Osteocyte (in vitro differentiated cells): Measurements from ENCODE around the gene TRAPPC3L. TPM values are rescaled to one million over a fixed set of nuclear protein-coding genes. Genes with fewer than 3 reads are reported as not detected.

Experiments
- DNase-seq: peaks from one replicate; pipeline ENCODE4 v3.0.0; 2021; ENCODE audit warnings: mixed read lengths; ENCODE audit not compliant: unreplicated experiment; ENCODE audit errors: extremely low spot score
- H3K27ac Mint-ChIP-seq: one replicate; pipeline ENCODE4 v1.8.0; 2021; ENCODE audit warnings: mild to moderate bottlenecking, mixed read lengths; ENCODE audit not compliant: unreplicated experiment
- H3K27me3 Mint-ChIP-seq: one replicate; pipeline ENCODE4 v1.8.0; 2021; ENCODE audit warnings: mixed read lengths; ENCODE audit not compliant: unreplicated experiment
- H3K36me3 Mint-ChIP-seq: one replicate; pipeline ENCODE4 v1.8.0; 2021; ENCODE audit warnings: mixed read lengths; ENCODE audit not compliant: unreplicated experiment
- H3K4me1 Mint-ChIP-seq: one replicate; pipeline ENCODE4 v1.8.0; 2021; ENCODE audit warnings: mixed read lengths; ENCODE audit not compliant: unreplicated experiment
- H3K4me3 Mint-ChIP-seq: one replicate; pipeline ENCODE4 v1.8.0; 2021; ENCODE audit warnings: mild to moderate bottlenecking, moderate library complexity, mixed read lengths; ENCODE audit not compliant: unreplicated experiment
- H3K9me3 Mint-ChIP-seq: one replicate; pipeline ENCODE4 v1.8.0; 2021; ENCODE audit warnings: mixed read lengths; ENCODE audit not compliant: unreplicated experiment
- total RNA-seq: library from RNA; stranded (reverse); gene quantifications from 2 replicates; pipeline ENCODE4 v1.2.1, GENCODE V29; 2021
- TF ChIP-seq, protein P1 (sequence below): fragments of 200-600 bp; sonication (generic); IDR thresholded peaks from 2 replicates; pipeline ENCODE4 v1.5.0; 2021; ENCODE audit warnings: antibody characterized with exemption, mild to moderate bottlenecking, moderate library complexity

Gene TRAPPC3L
- total RNA-seq, 1 donor from 2014 or later, result not detected

DNA sequence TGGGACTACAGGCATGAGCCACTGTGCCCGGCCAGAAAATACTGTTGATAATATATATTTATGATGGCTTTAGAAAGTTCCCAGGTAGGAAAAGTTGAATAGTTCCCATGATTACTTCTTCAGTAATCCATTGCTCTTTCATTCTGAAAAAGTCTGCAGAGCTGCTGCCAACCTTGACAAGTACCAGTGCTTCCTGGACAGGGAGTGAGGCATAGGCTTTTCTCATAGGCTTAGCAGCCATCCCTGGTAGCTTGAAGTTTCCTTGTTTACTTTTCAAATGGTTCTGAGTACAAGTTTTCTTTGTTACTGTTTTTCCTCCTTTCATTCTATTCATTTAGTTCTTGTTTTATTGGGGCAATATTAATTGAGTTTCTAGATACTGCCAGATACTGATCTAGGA is 33.7 kb upstream of the TRAPPC3L start:
- Mint-ChIP-seq H3K27ac (no peak overlapping the region), H3K27me3 (no peaks in the 10 kb centered on the region)

DNA sequence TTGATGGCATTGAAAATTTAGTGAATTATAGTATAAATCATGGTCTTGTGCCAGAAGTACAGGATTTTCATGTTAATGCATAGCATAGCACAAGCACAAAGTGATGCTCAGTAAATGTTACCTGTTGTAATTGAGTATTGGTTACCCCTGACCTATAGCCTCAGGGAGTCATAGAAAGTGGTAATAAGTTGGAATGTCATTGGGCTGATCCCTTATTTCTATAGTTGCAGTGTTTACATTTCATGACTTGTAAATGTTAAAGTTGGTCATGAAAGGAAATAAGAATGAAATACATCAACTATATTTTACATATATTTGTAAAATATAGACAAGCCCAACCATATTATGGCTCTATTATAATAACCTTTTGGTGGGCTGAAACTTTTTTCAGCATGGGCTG is 32.9 kb upstream of the TRAPPC3L start:
- H3K27me3 Mint-ChIP-seq, result no peaks in the 10 kb centered on the region
- H3K36me3 Mint-ChIP-seq, result peaks cover 21% of the 10 kb centered on the region
- no peak overlapping the region for H3K4me3 Mint-ChIP-seq
- no peak for DNase-seq
- H3K4me1 Mint-ChIP-seq, result peaks cover 20% of the 10 kb centered on the region
- H3K9me3 Mint-ChIP-seq, result no peaks in the 10 kb centered on the region
- TF ChIP-seq, protein P1, sequence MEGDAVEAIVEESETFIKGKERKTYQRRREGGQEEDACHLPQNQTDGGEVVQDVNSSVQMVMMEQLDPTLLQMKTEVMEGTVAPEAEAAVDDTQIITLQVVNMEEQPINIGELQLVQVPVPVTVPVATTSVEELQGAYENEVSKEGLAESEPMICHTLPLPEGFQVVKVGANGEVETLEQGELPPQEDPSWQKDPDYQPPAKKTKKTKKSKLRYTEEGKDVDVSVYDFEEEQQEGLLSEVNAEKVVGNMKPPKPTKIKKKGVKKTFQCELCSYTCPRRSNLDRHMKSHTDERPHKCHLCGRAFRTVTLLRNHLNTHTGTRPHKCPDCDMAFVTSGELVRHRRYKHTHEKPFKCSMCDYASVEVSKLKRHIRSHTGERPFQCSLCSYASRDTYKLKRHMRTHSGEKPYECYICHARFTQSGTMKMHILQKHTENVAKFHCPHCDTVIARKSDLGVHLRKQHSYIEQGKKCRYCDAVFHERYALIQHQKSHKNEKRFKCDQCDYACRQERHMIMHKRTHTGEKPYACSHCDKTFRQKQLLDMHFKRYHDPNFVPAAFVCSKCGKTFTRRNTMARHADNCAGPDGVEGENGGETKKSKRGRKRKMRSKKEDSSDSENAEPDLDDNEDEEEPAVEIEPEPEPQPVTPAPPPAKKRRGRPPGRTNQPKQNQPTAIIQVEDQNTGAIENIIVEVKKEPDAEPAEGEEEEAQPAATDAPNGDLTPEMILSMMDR, result no peak
- no peak overlapping the region for H3K27ac Mint-ChIP-seq

More for the DNA sequence above, 33.7 kb upstream of the TRAPPC3L start:
- H3K9me3 Mint-ChIP-seq, result no peaks in the 10 kb centered on the region
- H3K4me3 Mint-ChIP-seq, result no peak overlapping the region
- DNase-seq, result no peak
- TF ChIP-seq, protein P1, result no peak
- peaks cover 12% of the 10 kb centered on the region for H3K4me1 Mint-ChIP-seq
- peaks cover 18% of the 10 kb centered on the region for H3K36me3 Mint-ChIP-seq

DNA sequence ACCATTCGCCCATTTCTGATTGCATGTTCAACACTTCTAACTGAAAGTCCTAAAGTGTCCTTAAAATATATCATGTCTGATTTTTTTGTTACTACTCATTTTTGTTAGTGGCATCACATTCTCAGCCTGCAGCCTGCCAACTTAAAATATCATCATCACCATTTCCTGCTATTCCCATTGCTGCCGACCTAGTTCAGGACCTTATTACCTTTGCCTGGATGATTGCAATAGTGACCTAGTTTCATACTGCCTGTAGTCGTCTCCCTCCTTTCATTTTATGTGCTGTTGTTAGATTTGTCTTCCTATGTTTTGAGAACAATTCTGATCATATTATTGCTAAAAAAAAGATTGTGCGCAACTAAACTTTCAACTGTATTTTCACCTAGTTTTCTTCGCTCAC is 32.0 kb upstream of the TRAPPC3L start:
- Mint-ChIP-seq H3K4me3 (no peak overlapping the region), H3K36me3 (peaks cover 20% of the 10 kb centered on the region), H3K27ac (no peak overlapping the region), H3K4me1 (peaks cover 29% of the 10 kb centered on the region), H3K27me3 (no peaks in the 10 kb centered on the region), H3K9me3 (no peaks in the 10 kb centered on the region)
- no peak for DNase-seq
- TF ChIP-seq, protein P1, result no peak

DNA sequence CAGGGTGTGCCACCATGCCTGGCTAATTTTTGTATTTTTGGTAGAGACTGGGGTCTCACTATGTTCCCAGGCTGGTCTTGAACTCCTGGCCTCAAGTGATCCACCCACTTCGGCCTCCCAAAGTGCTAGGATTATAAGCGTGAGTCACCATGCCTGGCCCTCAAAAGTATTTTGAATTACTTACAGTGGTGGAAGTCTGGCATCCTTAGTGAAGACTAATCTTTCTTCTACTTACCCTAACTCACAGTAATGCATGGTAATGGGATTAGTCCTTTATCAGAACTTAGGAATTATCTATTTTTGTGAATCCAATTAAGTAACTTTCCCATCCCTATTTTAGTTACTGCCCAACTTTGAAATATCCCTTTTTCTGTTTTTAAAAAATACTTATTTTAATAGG is 29.7 kb upstream of the TRAPPC3L start:
- no peak for DNase-seq
- Mint-ChIP-seq H3K9me3 (no peaks in the 10 kb centered on the region), H3K27me3 (no peaks in the 10 kb centered on the region), H3K36me3 (peaks cover 13% of the 10 kb centered on the region), H3K4me1 (peaks cover 39% of the 10 kb centered on the region), H3K27ac (no peak overlapping the region), H3K4me3 (no peak overlapping the region)
- TF ChIP-seq, protein P1, result no peak

DNA sequence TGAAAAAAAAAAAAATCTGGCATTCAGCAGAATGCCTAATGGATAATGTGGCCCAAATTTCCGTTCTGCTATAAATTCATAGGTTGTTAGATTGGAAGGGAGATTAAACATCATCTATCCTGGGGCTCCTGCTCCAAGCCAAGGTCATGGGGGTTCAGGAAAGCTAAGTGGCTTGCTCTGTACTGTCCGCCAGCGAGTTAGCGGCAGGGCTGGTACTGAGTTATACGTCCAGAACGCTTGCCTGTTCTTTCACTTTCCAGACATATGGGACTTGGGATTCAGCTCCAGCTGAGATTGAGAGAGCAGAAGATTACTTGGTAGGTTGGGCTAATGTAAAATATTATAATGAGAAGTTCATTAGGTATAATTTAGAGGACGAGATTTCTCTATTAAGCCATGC is 26.7 kb upstream of the TRAPPC3L start:
- Mint-ChIP-seq H3K27me3 (peaks cover 3% of the 10 kb centered on the region), H3K36me3 (peaks cover 9% of the 10 kb centered on the region)

More for the DNA sequence above, 26.7 kb upstream of the TRAPPC3L start:
- no peak for DNase-seq
- Mint-ChIP-seq H3K9me3 (no peaks in the 10 kb centered on the region), H3K4me1 (peaks cover 37% of the 10 kb centered on the region), H3K4me3 (peak overlapping the region; percentile 99), H3K27ac (peak overlapping the region; percentile 98)
- TF ChIP-seq, protein P1, result no peak
